Liver (tissue), 3 donors: ENCODE data around the gene TAPBPL.

ENCODE experiments used
- ATF3 ChIP-seq: IDR thresholded peaks from 2 replicates; pipeline ENCODE4 v1.6.1; 2016; ENCODE audit warnings: antibody characterized with exemption
- CTCF ChIP-seq: fragments of 150-350 bp; IDR thresholded peaks from 2 replicates; pipeline ENCODE4 v1.5.1; 2017; ENCODE audit warnings: improper control_type of control experiment, low read depth, low read length; ENCODE audit not compliant: missing input control
- FOXA2 ChIP-seq: IDR thresholded peaks from 2 replicates; pipeline ENCODE4 v1.6.1; 2016; ENCODE audit warnings: antibody characterized with exemption
- GABPA ChIP-seq, 2 donors: IDR thresholded peaks in 1 of 2; conservative IDR thresholded peaks in 1 of 2; 2 replicates each; pipeline ENCODE4 v1.6.1; 2016; ENCODE audit warnings: antibody characterized with exemption in 2 of 2, mild to moderate bottlenecking in 1 of 2, moderate library complexity in 1 of 2
- JUND ChIP-seq, 2 donors: IDR thresholded peaks; 2 replicates each; pipeline ENCODE4 v1.6.1; 2016; ENCODE audit warnings: antibody characterized with exemption in 2 of 2
- MAX ChIP-seq: IDR thresholded peaks from 2 replicates; pipeline ENCODE4 v1.6.1; 2016; ENCODE audit warnings: antibody characterized with exemption
- donor health status: healthy.
- donor health status: healthy.

GRCh38 chr12:6452245-6452943 is 552 bp downstream of the TAPBPL start:
- no peak for TF ChIP-seq CTCF
- no peak for TF ChIP-seq GABPA (IDR thresholded peaks at IDR 0.05 in 1 of 2, conservative IDR thresholded peaks at IDR 0.05 in 1 of 2)
- no peak for TF ChIP-seq MAX
- no peak for TF ChIP-seq FOXA2
- TF ChIP-seq JUND (IDR thresholded peaks at IDR 0.05), result no peak
- TF ChIP-seq ATF3, result no peak
